GM12878 (cell line): ENCODE measurements around the gene SYNDIG1. TPM values are rescaled to one million over a fixed set of nuclear protein-coding genes. Genes with fewer than 3 reads are reported as not detected.

Experiments used
- ATAC-seq: fragments of 200-7000 bp; cut with Tn5 transposase; 3 replicates; pipeline ENCODE4 v1.9.1; 2020; ENCODE audit warnings: mild to moderate bottlenecking, moderate library complexity
- BruUV-seq: library from RNA; stranded (reverse); fragments of 400-500 nt; replicated peaks from 2 replicates; lab custom pipeline; 2021; lab: Mats Ljungman, UMichigan
- CTCF ChIA-PET: fragments of 300-600 bp; sonication (Branson Sonifier 250); formaldehyde crosslinking; extraction: SDS; loops from one replicate; lab custom pipeline; 2021; ENCODE audit warnings: inconsistent platforms; lab: Yijun Ruan, JAX
- POLR2A ChIA-PET: fragments of 350-600 bp; formaldehyde crosslinking; extraction: SDS; loops from one replicate; lab custom pipeline; 2021; ENCODE audit warnings: inconsistent platforms; lab: Charles Lee
- RAD21 ChIA-PET: fragments of 300-600 bp; sonication (Branson Sonifier 250); formaldehyde crosslinking; loops from one replicate; lab custom pipeline; 2023; ENCODE audit warnings: antibody characterized with exemption; ENCODE audit not compliant: unreplicated experiment; lab: Charles Lee
- SMC1A ChIA-PET: fragments of 300-600 bp; sonication (Branson Sonifier 250); formaldehyde crosslinking; loops from one replicate; lab custom pipeline; 2023; ENCODE audit not compliant: unreplicated experiment, uncharacterized antibody; lab: Charles Lee
- DNase-seq: peaks from one replicate; pipeline ENCODE4 v3.0.0-alpha.2; 2011; ENCODE audit warnings: low read depth, low spot score
- FAIRE-seq: peaks from 3 replicates; lab custom pipeline; 2011; peaks lifted over from hg19 to GRCh38; lab: Jason Lieb, UNC
- H2AFZ ChIP-seq: 2 replicates; pipeline ENCODE4 v1.6.0; 2011; ENCODE audit warnings: low read depth, low read length, control low read depth; ENCODE audit not compliant: control insufficient read depth
- H3K27ac ChIP-seq: 2 replicates; pipeline ENCODE4 v1.5.1; 2011; ENCODE audit warnings: control low read depth; ENCODE audit not compliant: control insufficient read depth, insufficient read depth
- H3K27me3 ChIP-seq, 2 experiments: replicated peaks in 1 of 2; 2 replicates each; pipeline versions ENCODE4 v1.6.0 to v1.6.1; 2011; ENCODE audit warnings: low read length in 1 of 2; ENCODE audit not compliant: control insufficient read depth in 2 of 2, insufficient read depth in 2 of 2
- H3K36me3 ChIP-seq, 2 experiments: 2 replicates each; pipeline ENCODE4 v1.5.1; 2011; ENCODE audit warnings: low read length in 1 of 2; ENCODE audit not compliant: control insufficient read depth in 2 of 2, insufficient read depth in 2 of 2
- H3K4me1 ChIP-seq: 2 replicates; pipeline ENCODE4 v1.6.1; 2011; ENCODE audit warnings: mild to moderate bottlenecking, low read length, moderate library complexity, mixed read lengths; ENCODE audit not compliant: control insufficient read depth, insufficient read depth
- H3K4me2 ChIP-seq: 2 replicates; pipeline ENCODE4 v1.6.0; 2011; ENCODE audit warnings: control low read depth; ENCODE audit not compliant: control insufficient read depth, insufficient read depth
- H3K4me3 ChIP-seq: fragments of 200-600 bp; sonication (generic); 2 replicates; pipeline ENCODE4 v1.5.1; 2016
- H3K79me2 ChIP-seq: 2 replicates; pipeline ENCODE4 v1.6.0; 2011; ENCODE audit warnings: low read length; ENCODE audit not compliant: control insufficient read depth, insufficient read depth
- H3K9ac ChIP-seq: 2 replicates; pipeline ENCODE4 v1.8.0; 2011; ENCODE audit warnings: low read length, control low read depth, mixed read lengths; ENCODE audit not compliant: control insufficient read depth, insufficient read depth
- H3K9me3 ChIP-seq: replicated peaks from 3 replicates; pipeline ENCODE4 v1.5.1; 2011; ENCODE audit warnings: mild to moderate bottlenecking, low read length; ENCODE audit not compliant: control insufficient read depth, insufficient read depth
- H4K20me1 ChIP-seq: 2 replicates; pipeline ENCODE4 v1.6.0; 2011; ENCODE audit not compliant: control insufficient read depth, insufficient read depth
- BACH1 ChIP-seq: fragments of 450-650 bp; IDR thresholded peaks from 2 replicates; pipeline ENCODE4 v1.6.1; 2017; ENCODE audit warnings: mild to moderate bottlenecking, borderline replicate concordance
- CBX3 ChIP-seq: fragments of 200-600 bp; sonication (generic); IDR thresholded peaks from 2 replicates; pipeline ENCODE4 v1.6.1; 2016; ENCODE audit warnings: low read depth, borderline replicate concordance
- CUX1 ChIP-seq: IDR thresholded peaks from 2 replicates; pipeline ENCODE4 v1.6.1; 2012; ENCODE audit warnings: improper control_type of control experiment, low read depth, low read length; ENCODE audit not compliant: insufficient replicate concordance
- EP300 ChIP-seq, 2 experiments: fragments of 150-350 bp in 1 of 2; IDR thresholded peaks; 2 replicates each; pipeline ENCODE4 v1.6.1; 2011 to 2012; ENCODE audit warnings: low read depth in 2 of 2, low read length in 2 of 2, borderline replicate concordance in 1 of 2, improper control_type of control experiment in 1 of 2, inconsistent platforms in 1 of 2; ENCODE audit not compliant: control insufficient read depth in 1 of 2
- FOS ChIP-seq: IDR thresholded peaks from 3 replicates; pipeline ENCODE4 v1.6.1; 2011; ENCODE audit warnings: borderline replicate concordance; ENCODE audit not compliant: insufficient read length; ENCODE audit errors: extremely low read depth
- HCFC1 ChIP-seq: fragments of 150-350 bp; IDR thresholded peaks from 2 replicates; pipeline ENCODE4 v1.6.1; 2014; ENCODE audit warnings: low read length
- HDAC6 ChIP-seq: fragments of 200-600 bp; sonication (generic); IDR thresholded peaks from one replicate; pipeline ENCODE4 v1.8.0; 2017; ENCODE audit warnings: antibody characterized with exemption; ENCODE audit not compliant: unreplicated experiment
- NFYA ChIP-seq: IDR thresholded peaks from 2 replicates; pipeline ENCODE4 v1.6.1; 2011; ENCODE audit warnings: low read depth, mild to moderate bottlenecking, low read length, improper control_type of control experiment, borderline replicate concordance
- PRDM15 ChIP-seq: fragments of 450-650 bp; formaldehyde crosslinking; IDR thresholded peaks from 2 replicates; pipeline ENCODE4 v1.4.0; 2020; ENCODE audit warnings: mild to moderate bottlenecking, moderate library complexity
- RAD21 ChIP-seq: IDR thresholded peaks from 2 replicates; pipeline ENCODE4 v1.6.1; 2011; ENCODE audit warnings: mild to moderate bottlenecking, low read depth, low read length, moderate library complexity; ENCODE audit not compliant: insufficient read depth
- SIN3A ChIP-seq: IDR thresholded peaks from 2 replicates; pipeline ENCODE4 v1.6.1; 2012; ENCODE audit warnings: low read depth, low read length, improper control_type of control experiment
- SPI1 ChIP-seq: IDR thresholded peaks from 2 replicates; pipeline ENCODE4 v1.6.1; 2011; ENCODE audit warnings: low read depth, mild to moderate bottlenecking, low read length, moderate library complexity, borderline replicate concordance; ENCODE audit not compliant: insufficient read depth
- SUPT20H ChIP-seq: IDR thresholded peaks from 2 replicates; pipeline ENCODE4 v1.6.1; 2011; ENCODE audit warnings: low read depth, mild to moderate bottlenecking, low read length, moderate library complexity, borderline replicate concordance; ENCODE audit not compliant: control insufficient read depth
- TARDBP ChIP-seq: IDR thresholded peaks from 2 replicates; pipeline ENCODE4 v1.6.1; 2016; ENCODE audit warnings: borderline replicate concordance
- TBL1XR1 ChIP-seq: IDR thresholded peaks from 2 replicates; pipeline ENCODE4 v1.6.1; 2012; ENCODE audit warnings: low read depth, low read length, improper control_type of control experiment
- ZNF24 ChIP-seq: fragments of 450-650 bp; IDR thresholded peaks from 2 replicates; pipeline ENCODE4 v1.6.1; 2017; ENCODE audit warnings: antibody characterized with exemption, mild to moderate bottlenecking
- WGBS: methylation state at CpG from one replicate; pipeline ENCODE4 v1.1.6; 2016; ENCODE audit warnings: low lambda C conversion rate; ENCODE audit not compliant: insufficient replicate concordance, insufficient coverage; ENCODE audit errors: missing lambda C conversion rate; 5-methylcytosine and 5-hydroxymethylcytosine counted together
- in situ Hi-C: fragments of 300-500 bp; cut with MboI; formaldehyde crosslinking; loops from 9 replicates; pipeline ENCODE4 v1.14.3; 2018; ENCODE audit warnings: mixed read lengths
- intact Hi-C: fragments of 100-400 bp; cut with micrococcal nuclease; formaldehyde crosslinking; loops from one replicate; pipeline ENCODE4 v1.14.2; 2022; ENCODE audit not compliant: unreplicated experiment
- polyA plus RNA-seq, 11 experiments: library from polyadenylated mRNA; depleted of rRNA in 4 of 11; unstranded in 6 of 11; stranded (reverse) in 5 of 11; fragments of >200 nt; fragmentation: Nextera tagmentation in 4 of 11; fragmentation: Illumina TruSeq in 1 of 11; extraction: Ambion mirVana in 4 of 11; extraction: Trizol in 1 of 11; gene quantifications; 1 replicate in 1 of 11; 2 replicates in 10 of 11; pipeline versions ENCODE4 v1.2.1 to v1.2.3, GENCODE V29; 2011 to 2016; ENCODE audit warnings: inconsistent platforms in 2 of 11, missing spikeins in 2 of 11, low read depth in 1 of 11
- total RNA-seq, 4 experiments: library from RNA; depleted of rRNA in 3 of 4; stranded (reverse); fragments of >200 nt in 3 of 4; fragmentation: Illumina TruSeq in 1 of 4; extraction: Trizol in 1 of 4; gene quantifications; 2 replicates each; pipeline versions ENCODE4 v1.2.1 to v1.2.3, GENCODE V29; 2013 to 2021

The SYNDIG1 gene
- total and polyA plus RNA-seq, 10 of the 15 experiments (the other 5 are each of a cell fraction or from before 2014, with no cell fraction given), result not detected

GRCh38 chr20:24530131-24530680 is 60.8 kb downstream of the SYNDIG1 start:
- FAIRE-seq (no peak), ATAC-seq (no peak), DNase-seq (no peak)
- ChIA-PET RAD21 (no interaction called here), CTCF (interaction anchor here (1.2 kb wide), 1 partner anchor 380 kb away, joined by 4 read pairs; no protein-coding TSS in a partner anchor), SMC1A (no interaction called here), POLR2A (no interaction called here)
- BruUV-seq, result no TSS peak
- no peak overlapping the region for H3K4me2 ChIP-seq
- H3K4me3 ChIP-seq, result no peak overlapping the region
- no peaks in the 10 kb centered on the region for H3K36me3 ChIP-seq
- no peak overlapping the region for H3K9ac ChIP-seq
- H3K4me1 ChIP-seq, result no peaks in the 10 kb centered on the region
- H3K79me2 ChIP-seq, result no peaks in the 10 kb centered on the region
- 88% methylated on average over 2 of the region's 2 CpGs for WGBS
- H2AFZ ChIP-seq, result no peak overlapping the region
- H3K9me3 ChIP-seq, result no peaks in the 10 kb centered on the region; the same call in 2 of the 3 replicates
- intact Hi-C loops (no loop called here), in situ Hi-C loops (no loop called here)
- H3K27me3 ChIP-seq, result no peaks in the 10 kb centered on the region
- no peak overlapping the region for H3K27ac ChIP-seq
- H4K20me1 ChIP-seq, result no peaks in the 10 kb centered on the region
- no peak for TF ChIP-seq SIN3A
- no peak for TF ChIP-seq RAD21
- no peak for TF ChIP-seq CBX3
- no peak for TF ChIP-seq FOS
- no peak for TF ChIP-seq EP300 (IDR thresholded peaks at IDR 0.05; ENCODE audit: borderline replicate concordance in 1 of 2, control insufficient read depth in 1 of 2, low read depth in 2 of 2, low read length in 2 of 2)
- no peak for TF ChIP-seq BACH1
- TF ChIP-seq HCFC1, result no peak
- no peak for TF ChIP-seq NFYA
- TF ChIP-seq HDAC6, result no peak
- TF ChIP-seq SUPT20H, result no peak
- no peak for TF ChIP-seq TARDBP
- no peak for TF ChIP-seq PRDM15 (CRISPR knock-in tag)
- TF ChIP-seq SPI1, result no peak
- TF ChIP-seq CUX1, result no peak
- no peak for TF ChIP-seq TBL1XR1
- no peak for TF ChIP-seq ZNF24
